SK-N-SH (cell line): Measurements from ENCODE around the gene CCNY. TPM values are rescaled to one million over a fixed set of nuclear protein-coding genes. Genes with fewer than 3 reads are reported as not detected.

Experiments used
- CTCF ChIA-PET: fragments of 300-600, 350-600 bp; formaldehyde crosslinking; extraction: SDS; loops from one replicate; lab custom pipeline; 2021; lab: Yijun Ruan, JAX
- POLR2A ChIA-PET: fragments of 350-600 bp; sonication (Branson Sonifier 250); formaldehyde crosslinking; extraction: SDS; loops from one replicate; lab custom pipeline; 2020; ENCODE audit warnings: antibody characterized with exemption, inconsistent platforms; lab: Yijun Ruan, JAX
- DNase-seq: peaks from one replicate; pipeline ENCODE4 v3.0.0; 2012
- H2AFZ ChIP-seq: fragments of 200-600 bp; sonication (generic); 2 replicates; pipeline ENCODE4 v1.8.1; 2016; ENCODE audit warnings: antibody characterized with exemption, mild to moderate bottlenecking, low read depth
- H3F3A ChIP-seq: fragments of 200-600 bp; sonication (generic); replicated peaks from 2 replicates; pipeline ENCODE3; 2016; ENCODE audit warnings: antibody characterized with exemption, mild to moderate bottlenecking; ENCODE audit not compliant: insufficient read depth
- H3K27ac ChIP-seq, 2 experiments: fragments of 200-500 bp in 1 of 2; fragments of 200-600 bp in 1 of 2; sonication (Bioruptor generic) in 1 of 2; sonication (generic), shearing (Covaris generic) in 1 of 2; 2 replicates each; pipeline versions ENCODE4 v1.5.1 to v1.6.1; 2014 to 2016; ENCODE audit warnings: low read depth in 2 of 2, inconsistent platforms in 1 of 2, low read length in 1 of 2, mild to moderate bottlenecking in 1 of 2, mixed read lengths in 1 of 2
- H3K27me3 ChIP-seq: fragments of 200-600 bp; sonication (generic), shearing (Covaris generic); 2 replicates; pipeline ENCODE4 v1.6.1; 2016; ENCODE audit warnings: mixed run types; ENCODE audit not compliant: insufficient read depth
- H3K36me3 ChIP-seq, 2 experiments: fragments of 200-500 bp in 1 of 2; fragments of 200-600 bp in 1 of 2; sonication (Bioruptor generic) in 1 of 2; sonication (generic) in 1 of 2; replicated peaks in 1 of 2; 2 replicates each; pipeline versions ENCODE3 to v1.5.1; 2014 to 2016; ENCODE audit warnings: low read length in 1 of 2, mild to moderate bottlenecking in 1 of 2; ENCODE audit not compliant: insufficient read depth in 2 of 2, control insufficient read depth in 1 of 2
- H3K4me1 ChIP-seq, 2 experiments: fragments of 200-500 bp in 1 of 2; fragments of 200-600 bp in 1 of 2; sonication (Bioruptor generic) in 1 of 2; sonication (generic), shearing (Covaris generic) in 1 of 2; 2 replicates each; pipeline versions ENCODE4 v1.5.1 to v1.6.1; 2014 to 2016; ENCODE audit warnings: low read depth in 1 of 2, low read length in 1 of 2, mixed run types in 1 of 2; ENCODE audit not compliant: insufficient read depth in 2 of 2, control insufficient read depth in 1 of 2
- H3K4me2 ChIP-seq: fragments of 200-600 bp; sonication (generic), shearing (Covaris generic); 2 replicates; pipeline ENCODE4 v1.6.1; 2017; ENCODE audit warnings: mixed run types
- H3K4me3 ChIP-seq, 2 experiments: fragments of 200-500 bp in 1 of 2; fragments of 200-600 bp in 1 of 2; sonication (Bioruptor generic) in 1 of 2; sonication (generic), shearing (Covaris generic) in 1 of 2; 2 replicates each; pipeline versions ENCODE4 v1.5.1 to v1.8.1; 2014 to 2016; ENCODE audit warnings: low read depth in 2 of 2, inconsistent platforms in 1 of 2, low read length in 1 of 2, mild to moderate bottlenecking in 1 of 2, mixed read lengths in 1 of 2, moderate library complexity in 1 of 2
- H3K79me2 ChIP-seq: fragments of 200-600 bp; sonication (generic); 2 replicates; pipeline ENCODE4 v1.8.1; 2017; ENCODE audit warnings: mild to moderate bottlenecking; ENCODE audit not compliant: insufficient read depth
- H3K9ac ChIP-seq: fragments of 200-600 bp; sonication (generic); 2 replicates; pipeline ENCODE4 v1.6.1; 2017; ENCODE audit warnings: mixed run types
- H3K9me2 ChIP-seq: fragments of 200-600 bp; sonication (generic); 2 replicates; pipeline ENCODE4 v1.6.1; 2017; ENCODE audit warnings: mixed run types
- H3K9me3 ChIP-seq: fragments of 200-600 bp; sonication (generic); 2 replicates; pipeline ENCODE4 v1.6.1; 2017; ENCODE audit warnings: mixed run types, mild to moderate bottlenecking, moderate library complexity
- H4K20me1 ChIP-seq: fragments of 200-600 bp; sonication (generic); 2 replicates; pipeline ENCODE4 v1.6.1; 2017; ENCODE audit warnings: mild to moderate bottlenecking, mixed run types; ENCODE audit not compliant: insufficient read depth
- EP300 ChIP-seq, 2 experiments: IDR thresholded peaks; 2 replicates each; pipeline versions ENCODE4 v1.4.0 to v1.6.1; 2012; ENCODE audit warnings: borderline replicate concordance in 1 of 2, low read depth in 1 of 2, low read length in 1 of 2
- EZH2phosphoT487 ChIP-seq: fragments of 200-600 bp; sonication (generic); IDR thresholded peaks from 2 replicates; pipeline ENCODE4 v1.6.1; 2017; ENCODE audit warnings: low read depth, mixed run types, mild to moderate bottlenecking, antibody characterized with exemption, moderate library complexity, borderline replicate concordance
- FOSL2 ChIP-seq: IDR thresholded peaks from 2 replicates; pipeline ENCODE4 v1.4.0; 2012; ENCODE audit warnings: low read depth, mild to moderate bottlenecking, moderate library complexity, borderline replicate concordance
- FOXJ3 ChIP-seq: sonication (generic); formaldehyde crosslinking; IDR thresholded peaks from 2 replicates; pipeline ENCODE4 v1.5.1; 2020; ENCODE audit warnings: mild to moderate bottlenecking, missing genetic modification reagents
- GABPA ChIP-seq: IDR thresholded peaks from 2 replicates; pipeline ENCODE4 v1.4.0; 2012; ENCODE audit warnings: low read depth, mild to moderate bottlenecking
- GATA2 ChIP-seq: sonication (generic); formaldehyde crosslinking; IDR thresholded peaks from 2 replicates; pipeline ENCODE4 v1.5.0; 2020; ENCODE audit warnings: mild to moderate bottlenecking, missing genetic modification reagents
- JUND ChIP-seq: IDR thresholded peaks from 2 replicates; pipeline ENCODE4 v1.4.0; 2012
- NFIC ChIP-seq: IDR thresholded peaks from 2 replicates; pipeline ENCODE4 v1.4.0; 2012; ENCODE audit warnings: borderline replicate concordance
- NRF1 ChIP-seq: IDR thresholded peaks from 2 replicates; pipeline ENCODE4 v1.6.1; 2012; ENCODE audit warnings: low read depth, mild to moderate bottlenecking, low read length
- RAD21 ChIP-seq: IDR thresholded peaks from 2 replicates; pipeline ENCODE4 v1.6.1; 2012; ENCODE audit warnings: mild to moderate bottlenecking, low read length
- RXRA ChIP-seq: IDR thresholded peaks from 2 replicates; pipeline ENCODE4 v1.4.0; 2012; ENCODE audit warnings: low read depth, mild to moderate bottlenecking, borderline replicate concordance
- SIN3A ChIP-seq: IDR thresholded peaks from 2 replicates; pipeline ENCODE4 v1.6.1; 2012; ENCODE audit warnings: low read depth, mild to moderate bottlenecking, low read length, moderate library complexity, borderline replicate concordance
- TAF1 ChIP-seq: IDR thresholded peaks from 2 replicates; pipeline ENCODE4 v1.6.1; 2012; ENCODE audit warnings: low read depth, mild to moderate bottlenecking, low read length, moderate library complexity, borderline replicate concordance
- TCF12 ChIP-seq: IDR thresholded peaks from 2 replicates; pipeline ENCODE4 v1.4.0; 2012
- ZBTB33 ChIP-seq: IDR thresholded peaks from 2 replicates; pipeline ENCODE4 v1.4.0; 2012; ENCODE audit warnings: low read depth, borderline replicate concordance
- WGBS: methylation state at CpG from one replicate; pipeline ENCODE4 v1.1.6; 2017; ENCODE audit warnings: low lambda C conversion rate; 5-methylcytosine and 5-hydroxymethylcytosine counted together
- polyA plus RNA-seq, 3 experiments: library from polyadenylated mRNA; depleted of rRNA; stranded (reverse); fragments of >200 nt; gene quantifications; 2 replicates each; pipeline ENCODE4 v1.2.3, GENCODE V29; 2012
- TF ChIP-seq, protein P1 (sequence below): IDR thresholded peaks from 2 replicates; pipeline ENCODE4 v1.6.1; 2012; ENCODE audit warnings: mild to moderate bottlenecking, low read depth, low read length, moderate library complexity
- TF ChIP-seq, protein P2 (sequence below): fragments of 150-350 bp; IDR thresholded peaks from 2 replicates; pipeline ENCODE4 v1.6.1; 2017; ENCODE audit warnings: antibody characterized with exemption, low read length, low read depth, borderline replicate concordance

CCNY gene
- polyA plus RNA-seq, 1 of the 3 experiments (the other 2 are of a cell fraction) = 29.4 TPM

DNA sequence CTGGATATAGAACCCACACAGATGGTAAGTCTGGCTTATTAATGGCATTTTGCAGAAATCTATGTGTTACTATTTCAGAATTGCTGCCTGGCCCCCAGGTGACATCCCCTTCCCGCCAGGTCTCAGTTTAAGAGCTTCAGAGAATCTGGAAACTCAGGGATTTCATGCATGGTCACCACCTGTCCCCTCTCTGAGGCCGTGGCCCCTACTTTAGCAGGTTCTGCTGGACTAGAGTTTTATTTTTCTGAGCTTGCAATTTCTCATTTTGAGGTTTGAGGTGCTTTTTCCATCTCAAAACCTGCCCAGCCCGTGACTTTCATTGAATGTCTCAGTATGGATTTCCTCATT, 244.1 kb downstream of the CCNY start:
- Histone ChIP-seq H3K9ac (no peak overlapping the region), H3K4me2 (no peak overlapping the region), H3K4me1 (no peaks in the 10 kb centered on the region; a peak in 1 of 4 replicates), H3K36me3 (no peaks in the 10 kb centered on the region), H3K9me3 (no peaks in the 10 kb centered on the region)
- 75% methylated on average over 3 of the region's 3 CpGs for WGBS
- no peak for TF ChIP-seq NFIC
- no peak for TF ChIP-seq EZH2phosphoT487
- no peak for TF ChIP-seq SIN3A
- no peak for TF ChIP-seq RXRA
- no peak for TF ChIP-seq FOSL2
- TF ChIP-seq GATA2 = no peak
- TF ChIP-seq, all 33 proteins: peak for 0
- Histone ChIP-seq H2AFZ (no peak overlapping the region), H3K4me3 (no peak overlapping the region), H3K9me2 (no peaks in the 10 kb centered on the region), H3K27ac (no peak overlapping the region), H3F3A (no peaks in the 10 kb centered on the region), H3K79me2 (no peaks in the 10 kb centered on the region), H4K20me1 (no peaks in the 10 kb centered on the region), H3K27me3 (no peaks in the 10 kb centered on the region)
- DNase-seq = no peak
- ChIA-PET CTCF (interaction anchor here (0.6 to 11.3 kb wide), 3 partner anchors 18 to 308 kb away, joined by 3 to 68 read pairs (median 3); no protein-coding TSS in a partner anchor), POLR2A (no interaction called here)

DNA sequence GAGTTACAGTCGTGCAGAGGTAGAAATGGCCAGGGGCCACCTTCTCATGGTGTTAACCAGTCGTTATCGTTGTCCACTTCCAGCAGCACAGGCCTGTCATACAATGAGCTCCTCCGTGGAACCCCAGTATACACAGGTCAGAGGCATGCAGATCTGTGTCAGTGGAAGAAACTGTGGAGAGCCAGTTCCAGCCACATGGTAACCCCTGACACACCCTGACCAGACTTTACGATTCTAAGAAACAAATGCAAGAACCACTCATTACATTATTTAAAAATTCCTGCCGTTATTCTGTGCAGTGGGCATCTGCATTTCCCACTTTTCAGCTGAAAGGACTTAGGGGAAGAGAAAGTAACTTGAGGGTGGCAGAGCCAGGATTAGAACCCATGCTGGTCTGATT, 245.3 kb downstream of the CCNY start:
- 86% methylated on average over 6 of the region's 6 CpGs for WGBS
- TF ChIP-seq ZBTB33 = no peak
- no peak for TF ChIP-seq RAD21
- TF ChIP-seq, all 33 proteins: peak for 0
- CTCF ChIA-PET = interaction anchor here (0.9 to 11.3 kb wide), 2 partner anchors 19 to 36 kb away, joined by 3 to 68 read pairs; no protein-coding TSS in a partner anchor
- Histone ChIP-seq H2AFZ (no peak overlapping the region), H3K27me3 (no peaks in the 10 kb centered on the region), H4K20me1 (no peaks in the 10 kb centered on the region), H3K9ac (no peak overlapping the region), H3K4me1 (no peaks in the 10 kb centered on the region; a peak in 1 of 4 replicates), H3K4me3 (no peak overlapping the region), H3K9me2 (no peaks in the 10 kb centered on the region), H3K27ac (no peak overlapping the region), H3K4me2 (no peak overlapping the region), H3K79me2 (no peaks in the 10 kb centered on the region), H3K36me3 (no peaks in the 10 kb centered on the region), H3K9me3 (no peaks in the 10 kb centered on the region), H3F3A (no peaks in the 10 kb centered on the region)
- DNase-seq = no peak
- POLR2A ChIA-PET = no interaction called here

- H3K27ac ChIP-seq = no peak overlapping the region
- H3K27me3 ChIP-seq = no peaks in the 10 kb centered on the region
- DNase-seq = no peak
- H3K9me3 ChIP-seq = no peaks in the 10 kb centered on the region
- no peak overlapping the region for H3K9ac ChIP-seq
- ChIA-PET CTCF (interaction anchor here (1.1 to 2.4 kb wide), 2 partner anchors 15 to 21 kb away, joined by 3 to 10 read pairs; no protein-coding TSS in a partner anchor), POLR2A (no interaction called here)
- no peak overlapping the region for H3K4me2 ChIP-seq
- no peaks in the 10 kb centered on the region for H3K9me2 ChIP-seq
- H3K36me3 ChIP-seq = no peaks in the 10 kb centered on the region
- no peaks in the 10 kb centered on the region for H3F3A ChIP-seq
- H2AFZ ChIP-seq = no peak overlapping the region
- H3K4me1 ChIP-seq = no peaks in the 10 kb centered on the region; a peak in 1 of 4 replicates
- H4K20me1 ChIP-seq = no peaks in the 10 kb centered on the region
- no peak overlapping the region for H3K4me3 ChIP-seq
- H3K79me2 ChIP-seq = no peaks in the 10 kb centered on the region
- 86% methylated on average over 9 of the region's 9 CpGs for whole genome bisulfite sequencing
- no peak for TF ChIP-seq NRF1
- TF ChIP-seq JUND = no peak
- TF ChIP-seq GABPA = no peak
- no peak for TF ChIP-seq FOSL2
- TF ChIP-seq EP300 (IDR thresholded peaks at IDR 0.05; ENCODE audit: borderline replicate concordance in 1 of 2, low read depth in 1 of 2, low read length in 1 of 2) = no peak
- no peak for TF ChIP-seq TAF1
- no peak for TF ChIP-seq RXRA
- TF ChIP-seq EZH2phosphoT487 = no peak
- TF ChIP-seq FOXJ3 (CRISPR knock-in tag) = no peak
- TF ChIP-seq, protein P1, sequence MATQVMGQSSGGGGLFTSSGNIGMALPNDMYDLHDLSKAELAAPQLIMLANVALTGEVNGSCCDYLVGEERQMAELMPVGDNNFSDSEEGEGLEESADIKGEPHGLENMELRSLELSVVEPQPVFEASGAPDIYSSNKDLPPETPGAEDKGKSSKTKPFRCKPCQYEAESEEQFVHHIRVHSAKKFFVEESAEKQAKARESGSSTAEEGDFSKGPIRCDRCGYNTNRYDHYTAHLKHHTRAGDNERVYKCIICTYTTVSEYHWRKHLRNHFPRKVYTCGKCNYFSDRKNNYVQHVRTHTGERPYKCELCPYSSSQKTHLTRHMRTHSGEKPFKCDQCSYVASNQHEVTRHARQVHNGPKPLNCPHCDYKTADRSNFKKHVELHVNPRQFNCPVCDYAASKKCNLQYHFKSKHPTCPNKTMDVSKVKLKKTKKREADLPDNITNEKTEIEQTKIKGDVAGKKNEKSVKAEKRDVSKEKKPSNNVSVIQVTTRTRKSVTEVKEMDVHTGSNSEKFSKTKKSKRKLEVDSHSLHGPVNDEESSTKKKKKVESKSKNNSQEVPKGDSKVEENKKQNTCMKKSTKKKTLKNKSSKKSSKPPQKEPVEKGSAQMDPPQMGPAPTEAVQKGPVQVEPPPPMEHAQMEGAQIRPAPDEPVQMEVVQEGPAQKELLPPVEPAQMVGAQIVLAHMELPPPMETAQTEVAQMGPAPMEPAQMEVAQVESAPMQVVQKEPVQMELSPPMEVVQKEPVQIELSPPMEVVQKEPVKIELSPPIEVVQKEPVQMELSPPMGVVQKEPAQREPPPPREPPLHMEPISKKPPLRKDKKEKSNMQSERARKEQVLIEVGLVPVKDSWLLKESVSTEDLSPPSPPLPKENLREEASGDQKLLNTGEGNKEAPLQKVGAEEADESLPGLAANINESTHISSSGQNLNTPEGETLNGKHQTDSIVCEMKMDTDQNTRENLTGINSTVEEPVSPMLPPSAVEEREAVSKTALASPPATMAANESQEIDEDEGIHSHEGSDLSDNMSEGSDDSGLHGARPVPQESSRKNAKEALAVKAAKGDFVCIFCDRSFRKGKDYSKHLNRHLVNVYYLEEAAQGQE = no peak
- TF ChIP-seq, protein P2, sequence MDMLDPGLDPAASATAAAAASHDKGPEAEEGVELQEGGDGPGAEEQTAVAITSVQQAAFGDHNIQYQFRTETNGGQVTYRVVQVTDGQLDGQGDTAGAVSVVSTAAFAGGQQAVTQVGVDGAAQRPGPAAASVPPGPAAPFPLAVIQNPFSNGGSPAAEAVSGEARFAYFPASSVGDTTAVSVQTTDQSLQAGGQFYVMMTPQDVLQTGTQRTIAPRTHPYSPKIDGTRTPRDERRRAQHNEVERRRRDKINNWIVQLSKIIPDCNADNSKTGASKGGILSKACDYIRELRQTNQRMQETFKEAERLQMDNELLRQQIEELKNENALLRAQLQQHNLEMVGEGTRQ = no peak
- TF ChIP-seq TCF12 = no peak
Observed at GRCh38 chr10:35584946-35585345, 248.6 kb downstream of the CCNY start.
